ENCODE results near the gene PDGFRB.

DNA sequence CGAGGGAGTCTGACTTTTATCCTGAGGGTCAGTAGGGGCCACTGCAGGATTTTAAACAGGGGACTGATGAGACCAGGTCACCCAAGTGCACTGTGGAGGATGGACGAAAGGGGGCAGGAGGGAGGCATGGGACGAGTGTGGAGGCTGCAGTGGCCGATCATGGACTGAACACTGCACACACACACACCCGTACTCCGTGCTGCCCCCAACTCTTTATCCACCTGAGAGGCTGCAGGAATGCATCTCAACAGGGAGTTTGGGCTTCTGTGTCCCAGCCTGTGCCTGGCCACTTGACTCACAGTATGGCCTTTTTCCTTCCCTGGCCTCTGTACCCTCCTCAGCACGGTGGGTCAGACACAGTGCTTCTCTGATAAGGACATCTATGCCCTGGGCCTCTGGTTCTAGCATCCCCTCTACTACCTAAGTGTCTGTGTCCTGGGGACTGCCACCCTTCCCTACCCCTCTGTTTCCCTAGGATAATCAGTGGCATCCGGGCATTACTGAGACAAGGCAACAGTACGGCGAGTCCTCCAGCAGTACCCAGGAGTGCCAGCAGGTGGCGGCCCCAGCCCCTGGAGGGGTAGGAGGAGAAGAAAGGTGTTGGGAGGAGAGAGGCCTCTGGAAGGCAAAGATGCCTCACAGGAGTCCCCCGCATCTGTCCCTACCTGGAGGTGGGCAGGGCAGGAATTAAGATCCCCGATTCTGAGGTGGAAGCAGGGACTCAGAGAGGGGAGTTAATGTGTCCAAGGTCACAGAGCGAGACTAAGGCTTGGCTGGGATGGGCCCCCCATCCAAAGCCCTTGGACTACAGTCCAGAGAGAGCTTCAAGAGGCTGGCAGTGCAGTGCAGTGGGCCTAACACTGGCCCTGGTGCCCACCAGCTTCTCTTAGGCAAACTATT lies 5.8 kb upstream of the PDGFRB start:
- TF ChIP-seq, protein P1, sequence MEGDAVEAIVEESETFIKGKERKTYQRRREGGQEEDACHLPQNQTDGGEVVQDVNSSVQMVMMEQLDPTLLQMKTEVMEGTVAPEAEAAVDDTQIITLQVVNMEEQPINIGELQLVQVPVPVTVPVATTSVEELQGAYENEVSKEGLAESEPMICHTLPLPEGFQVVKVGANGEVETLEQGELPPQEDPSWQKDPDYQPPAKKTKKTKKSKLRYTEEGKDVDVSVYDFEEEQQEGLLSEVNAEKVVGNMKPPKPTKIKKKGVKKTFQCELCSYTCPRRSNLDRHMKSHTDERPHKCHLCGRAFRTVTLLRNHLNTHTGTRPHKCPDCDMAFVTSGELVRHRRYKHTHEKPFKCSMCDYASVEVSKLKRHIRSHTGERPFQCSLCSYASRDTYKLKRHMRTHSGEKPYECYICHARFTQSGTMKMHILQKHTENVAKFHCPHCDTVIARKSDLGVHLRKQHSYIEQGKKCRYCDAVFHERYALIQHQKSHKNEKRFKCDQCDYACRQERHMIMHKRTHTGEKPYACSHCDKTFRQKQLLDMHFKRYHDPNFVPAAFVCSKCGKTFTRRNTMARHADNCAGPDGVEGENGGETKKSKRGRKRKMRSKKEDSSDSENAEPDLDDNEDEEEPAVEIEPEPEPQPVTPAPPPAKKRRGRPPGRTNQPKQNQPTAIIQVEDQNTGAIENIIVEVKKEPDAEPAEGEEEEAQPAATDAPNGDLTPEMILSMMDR (IDR thresholded peaks at IDR 0.05) = peak in 1 of 3 donors; percentile 75
- TF ChIP-seq POLR2A (IDR thresholded peaks at IDR 0.05) = no peak
